GM18519 (cell line): ENCODE measurements around the gene DLD.
"Not testable (repeated sequence)": the region's sequence is repeated elsewhere in the genome, so short reads cannot be mapped to it uniquely, and the experiment has no call there.

Source experiments
- ATAC-seq: cut with Tn5 transposase; IDR thresholded peaks from one replicate; pipeline ENCODE4 v1.9.1; 2021; ENCODE audit warnings: mild to moderate bottlenecking, moderate library complexity; ENCODE audit not compliant: unreplicated experiment, low FRiP score

The DLD gene

DNA sequence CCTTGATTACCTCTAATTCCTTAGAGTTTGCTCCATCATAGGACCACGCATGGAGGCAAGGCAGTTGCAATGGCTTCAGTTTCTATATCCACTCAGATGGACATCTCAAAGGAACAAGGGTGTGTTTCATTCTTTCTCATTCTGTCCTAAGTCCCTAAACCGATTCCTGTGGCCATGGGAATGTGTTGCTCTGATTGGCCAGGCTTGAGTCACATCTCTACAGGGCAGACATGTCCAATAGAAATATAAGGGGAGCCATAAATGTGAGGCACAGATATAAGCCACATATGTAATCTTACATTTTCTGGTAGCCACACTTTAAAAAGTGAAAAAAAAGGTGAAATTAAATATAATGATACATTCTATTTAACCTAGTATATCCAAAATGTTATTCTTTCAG, 16.9 kb upstream of the DLD start:
- no peak for ATAC-seq

DNA sequence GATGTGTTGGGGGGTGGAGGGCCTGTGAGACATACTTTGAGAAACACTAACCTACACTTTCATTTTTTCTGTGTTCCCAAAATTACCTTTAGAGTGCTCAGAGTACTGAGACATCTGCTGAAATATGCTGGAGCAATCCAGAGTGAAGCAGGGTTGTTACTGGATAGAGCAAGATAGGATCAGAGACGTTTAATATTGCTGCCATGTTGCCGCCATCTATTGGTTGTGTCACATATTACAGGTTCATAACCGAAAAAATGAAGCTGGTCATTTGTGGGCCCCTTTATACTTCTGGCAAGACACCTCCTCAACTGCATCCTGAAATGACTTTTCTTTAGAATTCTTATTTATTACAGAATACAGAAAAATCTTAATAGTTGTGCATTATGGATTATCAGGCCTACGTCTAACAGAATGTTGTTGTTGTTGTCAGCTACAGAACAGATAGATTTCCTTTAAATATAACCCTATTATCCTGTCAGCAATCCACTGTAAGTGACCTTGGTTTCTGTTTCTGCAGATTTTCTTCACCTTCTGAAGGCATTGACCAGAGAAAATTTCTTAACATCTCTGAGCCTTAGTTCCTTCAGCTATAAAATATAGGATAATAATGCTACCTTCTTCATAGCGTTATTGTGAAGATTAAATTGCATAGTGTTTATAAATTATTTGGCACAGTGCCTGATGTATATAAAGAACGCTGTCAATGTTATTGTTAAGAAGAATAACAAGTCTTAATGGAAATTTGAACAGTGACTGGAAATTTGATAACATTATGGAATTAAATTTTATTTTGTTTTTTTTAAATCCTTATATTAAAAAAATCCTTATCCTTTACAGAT, 16.2 kb upstream of the DLD start:
- no peak for ATAC-seq

DNA sequence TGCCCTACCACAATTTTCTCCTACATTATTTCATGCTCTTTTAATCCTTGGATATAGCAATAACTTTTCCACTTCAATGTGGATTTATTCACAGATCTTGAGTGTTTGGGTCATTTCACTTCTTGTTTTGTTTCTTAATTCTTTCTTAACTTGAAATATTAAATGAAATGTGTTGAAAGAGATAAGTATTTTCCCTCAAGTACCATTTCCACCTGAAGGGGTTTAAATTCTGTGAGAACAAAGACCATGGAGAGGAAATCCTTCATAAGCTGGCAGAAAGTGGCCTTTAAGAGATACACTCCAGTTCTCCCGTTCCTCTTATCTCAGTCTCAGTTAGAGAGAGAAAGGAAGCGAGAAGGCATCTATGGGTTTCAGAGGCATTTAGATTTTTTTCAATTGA, 14.1 kb upstream of the DLD start:
- no peak for ATAC-seq

DNA sequence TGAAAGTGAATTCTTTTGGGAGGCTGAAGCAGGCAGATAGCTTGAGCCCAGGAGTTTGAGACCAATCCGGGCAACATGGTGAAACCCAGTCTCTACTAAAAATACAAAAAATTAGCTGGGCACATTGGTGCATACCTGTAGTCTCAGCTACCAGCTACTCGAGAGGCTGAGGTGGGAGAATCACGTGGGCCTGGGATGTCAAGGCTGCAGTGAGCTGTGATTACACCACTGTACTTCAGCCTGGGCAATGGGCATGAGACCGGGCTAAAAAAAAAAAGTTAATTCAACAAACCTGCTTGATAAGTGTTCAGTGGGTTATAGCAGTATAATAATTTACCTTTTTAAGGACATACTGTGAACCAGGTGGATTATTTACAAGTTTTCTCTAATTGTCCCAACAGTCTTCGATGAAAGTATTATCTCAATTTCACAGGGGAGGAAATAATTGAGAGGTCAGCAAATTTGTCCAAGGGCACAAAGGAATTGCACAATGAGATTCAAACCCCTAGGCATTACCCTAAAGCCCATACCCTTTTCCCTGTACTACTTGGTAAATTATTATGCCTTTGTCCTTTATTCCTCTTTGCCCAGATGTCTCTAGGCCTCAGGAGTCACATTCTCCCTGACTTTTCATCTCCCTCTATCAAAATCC, 13.1 kb upstream of the DLD start:
- no peak for ATAC-seq

DNA sequence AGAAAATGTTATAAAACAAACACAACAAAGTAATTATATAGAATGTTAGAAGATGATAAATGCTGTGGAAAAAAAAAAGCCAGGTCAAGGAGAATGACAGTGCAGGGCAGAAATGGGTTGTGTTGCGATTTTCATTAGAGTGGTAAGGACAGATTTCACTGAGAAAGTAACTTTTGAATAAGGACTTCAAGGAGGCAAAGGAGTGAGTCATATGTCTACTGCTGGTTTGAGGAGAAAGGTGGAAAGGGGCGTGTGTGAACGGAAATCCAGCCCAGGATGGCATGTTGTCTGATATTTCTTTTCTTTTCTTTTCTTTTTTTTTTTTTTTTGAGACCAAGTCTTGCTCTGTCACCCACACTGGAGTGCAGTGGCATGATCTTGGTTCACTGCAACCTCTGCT, 12.3 kb upstream of the DLD start:
- ATAC-seq, result no peak

DNA sequence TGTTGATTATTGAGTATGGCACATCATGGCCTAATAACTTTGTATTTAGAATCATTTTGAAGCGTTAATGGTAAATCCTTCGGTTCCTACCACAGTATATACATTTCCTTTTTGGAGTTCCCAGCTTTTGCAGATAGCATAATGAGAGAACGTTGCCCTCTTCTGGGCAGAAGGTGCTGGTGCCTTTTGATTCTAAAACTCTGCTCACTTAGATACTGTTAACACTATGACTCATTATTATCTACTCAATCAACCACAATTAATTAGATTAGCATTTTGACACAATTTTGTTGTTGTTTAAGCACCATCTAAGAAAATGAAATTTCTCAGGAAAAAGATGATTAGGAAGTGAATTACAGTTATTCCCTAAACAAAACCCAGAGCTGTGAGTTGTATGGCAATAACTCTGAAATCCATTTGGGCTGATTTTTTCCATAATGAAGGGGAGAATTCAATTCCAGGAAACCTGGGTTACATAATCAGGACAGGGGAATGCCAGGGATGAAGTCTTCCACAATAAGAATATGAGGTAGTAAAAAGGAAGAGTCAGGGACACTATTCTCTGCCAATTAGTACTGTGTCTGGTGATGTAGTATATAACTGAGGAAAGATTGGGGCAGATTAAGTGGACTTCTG, 11.5 kb upstream of the DLD start:
- peak; percentile 74 for ATAC-seq

DNA sequence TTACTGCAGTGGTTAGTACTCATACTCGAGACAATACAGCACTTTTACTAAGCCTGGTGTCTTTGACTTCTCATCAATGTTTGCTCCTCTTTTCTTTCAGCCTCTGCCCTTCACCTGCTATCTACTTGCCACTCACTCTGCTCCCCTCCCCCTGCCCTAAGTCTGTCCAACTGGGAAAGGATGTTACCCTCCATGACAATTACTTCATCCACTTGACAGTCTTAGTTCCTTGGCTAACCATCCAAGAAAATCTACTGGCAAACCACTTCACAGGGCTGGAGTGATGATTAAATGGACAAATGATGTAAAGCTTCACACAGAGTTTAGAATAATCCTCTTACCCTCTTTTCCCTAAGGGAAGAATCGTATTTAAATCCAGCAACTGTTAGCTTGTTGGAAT, 8.2 kb upstream of the DLD start:
- no peak for ATAC-seq

DNA sequence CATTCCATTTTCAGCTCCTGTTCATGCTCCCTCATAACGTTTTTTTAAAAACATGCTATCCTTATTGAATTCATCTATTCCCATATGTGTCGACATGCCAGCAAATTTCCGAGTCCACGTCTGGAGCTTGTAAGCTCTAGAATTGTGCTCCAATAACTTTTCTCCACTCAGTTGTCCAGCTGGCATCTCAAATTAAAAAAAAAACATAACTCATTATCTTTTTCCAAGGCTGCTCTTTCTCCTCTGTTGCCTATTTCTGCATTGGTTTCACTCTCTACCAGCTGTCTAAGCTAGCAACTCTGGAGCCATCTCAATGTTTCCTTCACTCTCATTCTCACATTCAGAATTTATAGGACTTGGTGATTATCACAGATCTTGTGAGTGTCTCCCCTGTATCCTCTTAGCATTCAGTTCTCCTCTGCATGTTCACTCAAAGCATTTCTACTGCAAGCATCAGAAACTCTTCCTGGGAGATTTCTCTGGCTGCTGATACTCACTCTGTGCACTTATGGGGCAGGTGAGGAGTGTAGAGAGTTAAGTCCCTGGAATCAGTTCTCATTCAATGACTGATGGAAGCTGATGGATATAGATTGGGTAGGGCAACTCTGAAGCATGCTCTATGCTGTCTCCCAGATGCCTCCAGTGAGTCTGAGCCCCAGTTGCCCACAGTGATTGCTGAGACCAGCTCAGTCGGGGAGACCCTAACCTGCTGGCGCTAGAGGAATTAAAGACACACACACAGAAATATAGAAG, 6.7 kb upstream of the DLD start:
- ATAC-seq, result no peak

DNA sequence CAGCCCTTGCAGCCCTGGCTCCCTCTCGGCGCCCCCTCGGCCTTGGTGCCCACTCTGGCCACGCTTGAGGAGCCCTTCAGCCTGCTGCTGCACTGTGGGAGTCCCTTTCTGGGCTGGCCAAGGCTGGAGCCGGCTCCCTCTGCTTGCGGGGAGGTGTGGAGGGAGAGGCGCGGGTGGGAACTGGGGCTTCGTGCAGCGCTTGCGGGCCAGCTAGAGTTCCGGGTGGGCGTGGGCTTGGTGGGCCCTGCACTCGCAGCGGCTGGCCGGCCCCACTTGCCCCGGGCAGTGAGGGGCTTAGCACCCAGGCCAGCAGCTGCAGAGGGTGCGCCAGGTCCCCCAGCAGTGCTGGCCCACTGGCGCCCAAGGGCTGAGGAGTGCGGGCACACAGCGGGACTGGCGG, 3.2 kb upstream of the DLD start:
- ATAC-seq, result not testable (repeated sequence)

DNA sequence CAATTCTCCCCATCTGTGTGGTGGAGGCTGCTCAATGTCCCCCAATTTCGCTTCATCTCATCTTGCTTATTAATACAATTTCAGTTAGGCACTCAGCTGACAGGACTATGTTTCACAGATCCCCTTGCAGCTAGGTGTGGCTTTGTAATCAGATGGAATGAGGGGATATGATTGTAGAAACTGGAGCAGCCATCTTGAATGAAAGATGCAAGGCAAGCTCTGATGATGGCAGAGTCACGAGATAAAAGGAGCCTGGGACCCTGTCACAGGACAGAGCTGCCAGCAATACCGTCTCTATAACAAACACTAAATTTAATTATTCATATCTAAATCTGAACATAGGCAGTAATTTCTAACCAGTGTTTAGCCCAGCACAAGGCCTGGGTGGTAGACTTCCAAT, 991 bp upstream of the DLD start:
- ATAC-seq, result no peak

DNA sequence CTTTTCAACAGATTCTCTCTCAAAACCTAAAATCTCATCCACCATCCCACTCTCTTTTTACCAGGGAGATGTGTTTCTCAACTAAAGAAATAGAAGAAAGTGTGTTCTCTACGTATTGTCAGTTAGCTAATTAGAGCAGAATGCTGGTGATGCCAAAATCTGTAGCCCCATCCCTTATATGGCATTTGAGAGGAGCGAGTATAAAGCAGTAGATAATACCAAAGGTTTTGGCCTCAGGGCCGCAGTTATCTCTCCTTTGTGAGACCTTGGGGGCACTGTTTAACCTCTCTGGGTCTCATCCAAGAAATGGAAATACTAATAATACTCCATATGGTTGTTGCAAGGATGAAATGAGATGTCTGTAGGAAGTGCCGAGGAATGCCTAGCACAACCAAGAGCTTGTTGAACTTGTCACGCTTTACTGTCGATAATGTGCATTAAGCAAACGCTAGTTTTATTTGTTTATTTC, 456 bp upstream of the DLD start:
- ATAC-seq, result no peak

DNA sequence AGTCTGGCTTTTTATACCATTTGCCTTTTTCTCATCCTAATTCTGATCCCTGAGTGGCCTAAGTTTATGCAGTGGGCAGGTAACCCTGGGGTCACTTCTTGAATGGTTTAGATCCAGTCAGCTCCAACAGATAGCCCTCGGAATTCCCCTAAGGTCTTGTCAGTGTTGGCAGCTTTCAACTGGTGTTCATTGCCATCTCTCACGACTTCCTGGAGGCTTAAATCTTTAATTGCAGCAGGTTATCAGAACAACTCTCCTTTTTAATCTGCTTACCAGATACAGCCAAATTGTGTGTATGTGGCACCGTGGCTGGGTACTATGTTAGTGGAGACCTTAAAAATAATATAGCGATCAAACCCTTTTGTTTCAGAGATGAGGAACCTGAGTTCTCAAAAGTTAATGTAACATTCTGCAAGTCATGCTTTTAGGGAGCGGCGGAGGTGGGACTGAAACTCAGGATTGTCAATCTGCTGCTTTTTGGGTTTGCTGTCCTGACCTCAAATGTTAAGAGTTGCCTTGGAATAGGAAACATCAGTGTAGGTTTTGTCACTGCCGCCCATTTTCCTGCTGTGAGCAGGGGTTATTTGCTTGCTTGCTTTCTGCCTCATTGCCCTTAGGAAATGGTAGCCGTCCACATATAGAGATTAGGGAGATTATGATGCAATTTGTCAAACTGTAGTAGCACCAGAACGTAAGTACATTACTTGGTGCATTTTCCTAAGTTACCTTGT, 818 bp downstream of the DLD start:
- peak; percentile 1 for ATAC-seq

DNA sequence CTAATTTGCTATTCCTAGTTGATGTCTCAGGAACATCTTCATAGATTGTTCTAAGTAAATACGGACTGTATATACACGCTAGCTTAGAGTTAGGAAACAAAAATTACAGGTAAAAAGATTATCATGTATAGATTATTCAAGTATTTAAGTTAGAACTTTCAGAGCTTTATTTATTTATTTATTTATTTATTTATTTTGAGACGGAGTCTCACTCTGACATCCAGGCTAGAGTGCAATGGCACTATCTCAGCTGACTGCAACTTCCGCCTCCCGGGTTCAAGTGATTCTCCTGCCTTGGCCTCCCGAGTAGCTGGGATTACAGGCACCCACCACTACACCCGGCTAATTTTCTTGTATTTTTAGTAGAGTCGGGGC, 1.4 kb downstream of the DLD start:
- not testable (repeated sequence) for ATAC-seq

DNA sequence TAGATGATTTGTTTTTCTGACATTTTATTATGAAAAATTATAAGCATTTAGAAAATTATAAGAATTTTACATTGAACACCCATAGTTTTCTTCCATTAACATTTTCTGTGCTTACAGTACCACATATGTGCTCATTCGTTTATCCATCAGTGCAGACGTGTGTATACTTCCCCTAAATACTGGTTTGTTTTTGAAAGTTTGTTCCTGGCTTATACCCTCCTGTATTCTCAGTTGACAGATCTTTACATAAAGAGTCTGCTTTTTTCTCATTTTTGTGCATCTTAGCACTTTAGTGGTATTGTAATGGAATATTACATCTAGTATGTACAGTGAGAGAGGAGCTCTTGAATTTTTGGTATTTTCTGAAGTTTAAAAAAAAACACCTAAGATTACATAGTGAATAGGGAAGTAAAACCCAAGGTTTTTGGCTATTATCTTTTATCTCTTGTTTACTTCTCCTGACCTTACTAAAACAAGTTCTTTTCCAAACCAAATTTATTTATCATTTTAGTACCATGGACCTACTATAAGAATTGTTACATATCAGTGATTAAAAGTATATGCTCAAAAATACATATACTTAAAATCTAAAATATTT, 8.1 kb downstream of the DLD start:
- ATAC-seq, result no peak

DNA sequence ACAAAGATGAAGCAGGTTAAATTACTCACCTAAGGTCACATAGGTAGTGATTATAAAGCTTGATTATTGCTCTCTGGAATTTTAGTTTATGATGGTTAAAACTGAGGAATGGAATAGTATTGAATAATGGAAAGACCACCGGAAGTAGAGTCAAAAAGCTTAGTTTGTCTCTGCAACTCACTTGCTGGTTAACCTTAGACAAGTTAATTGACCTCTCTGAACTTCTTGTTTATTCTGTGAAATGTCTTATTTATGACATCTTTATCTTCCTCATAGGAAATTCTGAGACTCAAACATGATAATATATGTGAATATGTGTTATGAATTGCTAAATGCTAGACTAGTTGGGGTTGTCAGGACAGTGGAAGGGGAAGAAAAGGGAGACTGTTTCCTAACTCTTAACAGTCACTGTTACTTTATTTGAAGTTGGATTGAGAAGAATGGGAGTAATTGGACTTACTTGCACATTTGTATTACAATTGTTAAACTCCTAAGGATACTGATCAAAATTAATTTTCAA, 9.6 kb downstream of the DLD start:
- no peak for ATAC-seq

DNA sequence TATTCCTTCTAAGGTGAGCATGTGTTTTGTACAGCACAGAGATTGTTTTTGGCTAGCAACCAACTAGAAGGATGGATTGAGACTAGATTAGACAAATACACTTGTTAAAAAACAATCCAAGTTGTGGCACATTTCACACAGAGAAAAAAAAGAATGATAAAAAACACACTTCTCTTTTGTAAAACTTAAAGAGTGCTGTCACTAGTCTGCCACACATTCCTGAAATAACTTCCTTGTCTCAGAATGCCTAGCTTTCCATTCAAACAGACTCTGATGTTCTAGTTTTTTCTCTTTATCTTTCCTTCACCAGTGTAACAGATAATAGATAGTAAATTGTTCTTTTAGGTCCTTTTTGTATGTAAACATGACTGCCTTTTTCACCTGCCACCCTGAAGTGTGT, 11.4 kb downstream of the DLD start:
- ATAC-seq, result no peak

DNA sequence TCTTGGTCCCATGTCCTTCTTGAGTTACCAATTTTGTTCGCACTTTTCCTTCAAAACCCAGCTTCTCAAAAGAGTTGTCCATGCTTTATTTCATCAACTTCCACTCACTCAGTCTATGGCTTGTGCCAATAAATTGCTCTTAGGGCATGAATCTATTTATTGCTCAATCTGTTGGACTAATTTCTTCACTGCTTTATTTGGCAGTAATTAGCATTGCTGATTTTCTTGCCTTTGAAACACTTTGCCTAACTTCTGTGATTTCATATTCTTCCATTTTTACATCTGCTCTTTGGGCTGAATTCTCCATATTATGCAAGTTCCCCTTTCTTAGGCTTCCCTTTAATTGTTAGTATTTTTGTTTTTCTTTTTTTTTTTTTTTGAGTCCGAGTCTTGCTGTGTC, 16.8 kb downstream of the DLD start:
- ATAC-seq, result no peak

DNA sequence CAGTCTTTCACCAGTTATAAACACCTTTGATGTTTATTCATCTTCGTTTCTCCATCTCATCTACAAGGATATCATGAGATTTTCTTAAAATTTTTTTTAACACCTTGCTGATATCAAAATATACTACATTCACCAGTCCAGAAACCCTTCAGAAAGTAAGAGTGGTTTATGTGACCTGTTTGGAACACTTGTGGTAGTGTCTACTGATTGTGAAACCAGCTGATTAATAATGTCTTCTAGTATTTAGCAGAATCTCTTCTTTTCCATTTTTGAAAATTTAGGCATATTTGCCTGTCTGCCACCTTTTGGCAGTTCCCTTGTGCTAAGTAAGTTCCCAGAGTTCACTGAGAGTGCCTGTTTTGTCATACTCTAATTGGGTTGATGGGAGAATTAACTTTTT, 18.5 kb downstream of the DLD start:
- ATAC-seq, result no peak

DNA sequence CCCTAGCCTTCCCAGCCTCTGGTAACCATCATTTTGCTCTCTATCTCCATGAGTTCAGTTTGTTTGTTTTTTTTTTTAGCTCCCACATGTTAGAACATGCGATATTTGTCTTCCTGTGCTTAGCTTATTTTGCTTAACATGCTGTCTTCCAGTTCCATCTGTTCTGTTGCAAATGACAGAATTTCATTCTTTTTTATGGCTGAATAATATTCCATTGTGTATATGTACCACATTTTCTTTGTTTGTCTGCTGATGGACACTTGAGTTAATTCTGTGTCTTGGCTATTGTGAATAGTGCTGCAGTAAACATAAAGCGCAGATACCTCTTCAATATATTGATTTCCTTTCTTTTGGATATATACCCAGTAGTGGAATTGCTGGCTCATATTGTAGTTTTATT, 21.0 kb downstream of the DLD start:
- ATAC-seq, result no peak

DNA sequence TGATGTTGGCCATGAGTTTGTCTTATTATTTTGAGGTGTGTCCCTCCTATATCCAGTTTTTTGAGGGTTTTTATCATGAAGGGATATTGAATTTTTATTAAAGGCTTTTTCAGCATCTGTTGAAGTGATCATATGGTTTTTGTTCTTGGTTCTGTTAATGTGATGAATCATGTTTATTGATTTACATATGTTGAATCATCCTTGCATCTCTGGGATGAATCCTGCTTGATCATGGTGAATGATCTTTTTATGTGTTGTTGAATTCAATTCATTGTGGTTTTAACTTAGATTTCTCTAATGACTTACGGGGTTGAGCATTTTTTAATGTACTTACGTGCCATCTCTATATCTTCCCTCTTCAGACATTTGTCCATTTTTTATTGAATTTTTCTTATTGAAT, 22.9 kb downstream of the DLD start:
- ATAC-seq, result no peak
